ENCODE results near the gene ELP5.
A peak's percentile ranks its signal among the peaks of the same experiment; 100 is the strongest.

- TF ChIP-seq CTCF (IDR thresholded peaks at IDR 0.05) = no peak
- peak in 2 of 4 donors; percentile 14 to 17 for TF ChIP-seq POLR2A (IDR thresholded peaks at IDR 0.05)
Measured at GRCh38 chr17:7204828-7205461, 47.1 kb upstream of the ELP5 start.

All from esophagus squamous epithelium (tissue), 4 donors.